ENCODE data around the gene MAEL. TPM values are rescaled to one million over a fixed set of nuclear protein-coding genes. Genes with fewer than 3 reads are reported as not detected.

Gene MAEL
- total and polyA plus RNA-seq, 2 of the 8 experiments (the other 6 are each of a cell fraction or from before 2014, with no cell fraction given) = 0.03 TPM; not detected in 1

DNA sequence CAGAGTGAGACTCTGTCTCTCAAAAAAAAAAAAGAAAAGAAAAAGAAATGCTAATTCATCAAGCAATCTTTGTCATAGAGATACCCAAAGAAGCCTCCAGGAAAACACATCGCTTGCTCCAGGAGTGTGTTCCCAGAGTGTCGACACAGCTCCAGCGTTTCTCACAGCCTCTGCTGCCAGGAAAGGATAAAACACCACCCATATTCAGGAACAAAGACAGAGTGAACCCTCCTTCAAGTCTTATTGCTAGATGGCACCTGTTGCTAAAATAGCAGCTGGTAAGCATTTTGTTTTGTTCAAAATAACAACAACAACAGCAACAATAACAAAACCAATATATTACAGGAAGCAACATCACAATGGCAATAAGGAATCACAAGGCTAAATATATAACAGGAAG lies 16.9 kb upstream of the MAEL start:
- no peak for FAIRE-seq
- Histone ChIP-seq H3K9me3 (ENCODE audit: insufficient read depth in 2 of 2, low read depth in 1 of 2, low read length in 1 of 2) (no peaks in the 10 kb centered on the region), H3K27me3 (replicated peaks in 1 of 4; ENCODE audit: control insufficient read depth in 3 of 4, extremely low read depth in 1 of 4, insufficient read depth in 3 of 4, low read length in 3 of 4) (peaks cover 22 to 40% (median 34%) of the 10 kb centered on the region in 4 experiments)
- no peak for TF ChIP-seq POLR2A (IDR thresholded peaks at IDR 0.05; ENCODE audit: control extremely low read depth in 1 of 2, low read depth in 2 of 2, low read length in 2 of 2)
- no peak for TF ChIP-seq HDAC6 (IDR thresholded peaks at IDR 0.05; ENCODE audit: low read depth, low read length)
- TF ChIP-seq KDM4A (IDR thresholded peaks at IDR 0.05; ENCODE audit: low read depth, low read length, severe bottlenecking) = no peak
- no peak for TF ChIP-seq TCF12 (IDR thresholded peaks at IDR 0.05; ENCODE audit: low read depth, low read length)
- TF ChIP-seq BCL11A (IDR thresholded peaks at IDR 0.05; ENCODE audit: low read depth in 2 of 2, low read length in 2 of 2) = no peak
- TF ChIP-seq GTF2F1 (IDR thresholded peaks at IDR 0.05; ENCODE audit: borderline replicate concordance, low read depth, low read length) = no peak
- TF ChIP-seq SAP30 (IDR thresholded peaks at IDR 0.05; ENCODE audit: insufficient read depth, insufficient replicate concordance, low read length) = no peak
- TF ChIP-seq SIRT6 (IDR thresholded peaks at IDR 0.05; ENCODE audit: low read length) = no peak
- no peak for TF ChIP-seq TEAD4 (IDR thresholded peaks at IDR 0.05; ENCODE audit: low read depth, low read length)
- TF ChIP-seq POU5F1 (IDR thresholded peaks at IDR 0.05; ENCODE audit: low read depth, low read length) = no peak
- TF ChIP-seq SP4 (IDR thresholded peaks at IDR 0.05; ENCODE audit: low read length) = no peak
- TF ChIP-seq NANOG (IDR thresholded peaks at IDR 0.05; ENCODE audit: insufficient read depth, low read depth, low read length, poor library complexity, severe bottlenecking) = no peak
- TF ChIP-seq HDAC2 (IDR thresholded peaks at IDR 0.05; ENCODE audit: borderline replicate concordance in 1 of 2, low read depth in 2 of 2, low read length in 2 of 2) = no peak
- TF ChIP-seq MAX (IDR thresholded peaks at IDR 0.05) = no peak
- no peak for TF ChIP-seq JUN (IDR thresholded peaks at IDR 0.05; ENCODE audit: low read depth, low read length)

More for the DNA sequence above, 16.9 kb upstream of the MAEL start:
- H2BK120ac ChIP-seq (replicated peaks; ENCODE audit: low read depth, low read length) = no peak overlapping the region
- no peak overlapping the region for H3K14ac ChIP-seq (ENCODE audit: insufficient read length)
- H3K56ac ChIP-seq (replicated peaks; ENCODE audit: insufficient read length, low read depth, low read length) = no peak overlapping the region
- no peak overlapping the region for H4K8ac ChIP-seq (ENCODE audit: extremely low read depth, insufficient read depth, low read length)
- H2AFZ ChIP-seq (ENCODE audit: low read length) = no peak overlapping the region
- no peak overlapping the region for H2BK12ac ChIP-seq (ENCODE audit: low read depth, low read length)
- H4K20me1 ChIP-seq (replicated peaks in 1 of 2; ENCODE audit: control insufficient read depth in 1 of 2, insufficient read depth in 2 of 2, low read length in 2 of 2) = peaks cover 2% of the 10 kb centered on the region in 2 experiments
- H3K4ac ChIP-seq (replicated peaks; ENCODE audit: insufficient read length, low read depth, low read length) = no peak overlapping the region
- 88% methylated on average over 3 of the region's 3 CpGs; no CpG with 5 or more reads in 1 of the 2 experiments for WGBS, 2 experiments (ENCODE audit: extremely low coverage in 1 of 2, insufficient coverage in 1 of 2, insufficient read length in 1 of 2, insufficient replicate concordance in 2 of 2, low coverage in 1 of 2, low lambda C conversion rate in 2 of 2, missing lambda C conversion rate in 1 of 2)
- H4K91ac ChIP-seq (replicated peaks; ENCODE audit: insufficient read length, low read length) = no peak overlapping the region
- H2BK20ac ChIP-seq (ENCODE audit: low read length) = no peak overlapping the region
- no peak overlapping the region for H3K4me3 ChIP-seq (ENCODE audit: extremely low read depth in 1 of 4, insufficient read depth in 2 of 4, low read depth in 3 of 4, low read length in 4 of 4)
- H3K36me3 ChIP-seq (ENCODE audit: control insufficient read depth in 2 of 4, insufficient read depth in 4 of 4, low read length in 3 of 4) = no peaks in the 10 kb centered on the region
- H2AK5ac ChIP-seq (ENCODE audit: low read depth, low read length) = no peak overlapping the region
- no peak overlapping the region for H3K9ac ChIP-seq (replicated peaks in 1 of 4; ENCODE audit: extremely low read depth in 1 of 4, low read depth in 3 of 4, low read length in 3 of 4)
- H3K4me2 ChIP-seq (ENCODE audit: insufficient read depth in 1 of 2, low read depth in 2 of 2, low read length in 2 of 2) = no peak overlapping the region
- no peaks in the 10 kb centered on the region for H3K79me2 ChIP-seq (ENCODE audit: control insufficient read depth in 1 of 2, insufficient read depth in 2 of 2, low read length in 2 of 2)
- ChIA-PET POLR2A (ENCODE audit: partially characterized antibody) (interaction anchor here (1.3 kb wide), 1 partner anchor 10 kb away, joined by 3 read pairs; no protein-coding TSS in a partner anchor), CTCF (ENCODE audit: partially characterized antibody) (interaction anchor here (0.9 to 6.2 kb wide), 3 partner anchors 65 to 87 kb away, joined by 3 to 43 read pairs (median 5); no protein-coding TSS in a partner anchor)
- no peak overlapping the region for H2BK5ac ChIP-seq (ENCODE audit: low read depth, low read length)
- H2BK15ac ChIP-seq (ENCODE audit: low read length) = no peak overlapping the region
- peaks cover 0 to 11% (median under 1%) of the 10 kb centered on the region in 4 experiments; a peak in 3 of 7 replicates for H3K4me1 ChIP-seq (replicated peaks in 1 of 4; ENCODE audit: control insufficient read depth in 3 of 4, insufficient read depth in 4 of 4, low read length in 3 of 4)
- H3K27ac ChIP-seq (ENCODE audit: low read depth, low read length) = no peak overlapping the region
- no peak overlapping the region for H3K18ac ChIP-seq (ENCODE audit: extremely low read depth, low read length)
- H3K23me2 ChIP-seq (ENCODE audit: low read depth, low read length) = peaks cover 8% of the 10 kb centered on the region; the same call in 1 of the 2 replicates
- no peak overlapping the region for H4K5ac ChIP-seq (ENCODE audit: insufficient read length, low read depth, low read length)
- H3K23ac ChIP-seq (ENCODE audit: insufficient read length) = no peak overlapping the region
- no peaks in the 10 kb centered on the region for H3K79me1 ChIP-seq (ENCODE audit: low read depth, low read length)
- no peak for DNase-seq (ENCODE audit: low read depth in 1 of 2, low spot score in 2 of 2)

Measured in H1 (cell line).